HT1080 (cell line): Measurements from ENCODE around the gene ZW10. TPM values are rescaled to one million over a fixed set of nuclear protein-coding genes. Genes with fewer than 3 reads are reported as not detected.
"Not testable (repeated sequence)": the region's sequence is repeated elsewhere in the genome, so short reads cannot be mapped to it uniquely, and the experiment has no call there.

Experiments
- DNase-seq: peaks from one replicate; pipeline ENCODE4 v3.0.0-alpha.2; 2015; ENCODE audit warnings: low read depth
- polyA plus RNA-seq, 2 experiments: library from polyadenylated mRNA; depleted of rRNA; stranded (reverse); fragments of >200 nt; gene quantifications; 2 replicates each; pipeline ENCODE4 v1.2.3, GENCODE V29; 2015
- total RNA-seq: library from RNA; depleted of rRNA; stranded (reverse); fragments of >200 nt; shearing (Covaris generic); gene quantifications from 2 replicates; pipeline ENCODE4 v1.2.3, GENCODE V29; 2014; rRNA removed

The ZW10 gene
- total RNA-seq, result 32.3 and 33.1 TPM in 2 replicates
- 19.8 and 21.9 TPM in 2 replicates for polyA plus RNA-seq (2015; cell fraction: cytosol; rRNA removed)
- polyA plus RNA-seq (2015; cell fraction: nucleus; rRNA removed), result 37.5 and 38.7 TPM in 2 replicates

GRCh38 chr11:113773416-113774173 is at the start of gene ZW10:
ZW10 (minus strand) TSS chr11:113773692; CDS start chr11:113773666, 26 bp downstream.
- DNase-seq, result peak; percentile 95

GRCh38 chr11:113818426-113818825 is 44.9 kb upstream of the ZW10 start:
- peak; percentile 4 for DNase-seq

- no peak for DNase-seq
These were observed 44.1 kb upstream of the ZW10 start for GRCh38 chr11:113817626-113818025.

GRCh38 chr11:113817162-113817561 is 43.7 kb upstream of the ZW10 start:
- DNase-seq, result no peak

GRCh38 chr11:113814181-113814580 is 40.7 kb upstream of the ZW10 start:
- DNase-seq, result no peak

GRCh38 chr11:113808931-113809330 is 35.4 kb upstream of the ZW10 start:
- no peak for DNase-seq

- peak; percentile 37 for DNase-seq
These were observed 32.9 kb upstream of the ZW10 start for GRCh38 chr11:113806406-113806805.

- peak; percentile 34 for DNase-seq
These were observed 32.1 kb upstream of the ZW10 start for GRCh38 chr11:113805640-113806039.

GRCh38 chr11:113802621-113803020 is 29.1 kb upstream of the ZW10 start:
- DNase-seq, result no peak

GRCh38 chr11:113796663-113797259 is 23.3 kb upstream of the ZW10 start:
- peak; percentile 45 for DNase-seq

GRCh38 chr11:113789675-113790320 is 16.3 kb upstream of the ZW10 start:
- no peak for DNase-seq

- not testable (repeated sequence) for DNase-seq
These were observed 15.5 kb upstream of the ZW10 start for GRCh38 chr11:113789016-113789415.

- no peak for DNase-seq
These were observed 8.6 kb upstream of the ZW10 start for GRCh38 chr11:113782134-113782533.

- no peak for DNase-seq
These were observed 8.2 kb upstream of the ZW10 start for GRCh38 chr11:113781682-113782081.

- no peak for DNase-seq
These were observed 6.0 kb upstream of the ZW10 start, which contains the start of gene CLDN25 for GRCh38 chr11:113779496-113779895. CLDN25 (plus strand) TSS chr11:113779796; CDS start chr11:113779796, 0 bp downstream.

- DNase-seq, result peak; percentile 74
These were observed 4.8 kb upstream of the ZW10 start for GRCh38 chr11:113778111-113778910.

- no peak for DNase-seq
These were observed 647 bp upstream of the ZW10 start for GRCh38 chr11:113774174-113774503.

GRCh38 chr11:113773092-113773415 is 438 bp downstream of the ZW10 start:
- peak; percentile 29 for DNase-seq

GRCh38 chr11:113771964-113772363 is 1.5 kb downstream of the ZW10 start:
- no peak for DNase-seq

- no peak for DNase-seq
These were observed 8.8 kb downstream of the ZW10 start for GRCh38 chr11:113764527-113765219.

GRCh38 chr11:113763040-113763439 is 10.5 kb downstream of the ZW10 start:
- not testable (repeated sequence) for DNase-seq
